Esophagus muscularis mucosa (tissue), 4 donors: ENCODE measurements around the gene ANO6. TPM values are rescaled to one million over a fixed set of nuclear protein-coding genes. Genes with fewer than 3 reads are reported as not detected.
"Not testable (repeated sequence)": the region's sequence is repeated elsewhere in the genome, so short reads cannot be mapped to it uniquely, and the experiment has no call there.

Source experiments
- DNase-seq: peaks from one replicate; pipeline ENCODE4 v3.0.0-alpha.2; 2017; ENCODE audit errors: extremely low spot score
- H3K27ac ChIP-seq, 4 donors: fragments of 200-600 bp; sonication (generic); replicated peaks in 1 of 4; 1 replicate in 3 of 4; 2 replicates in 1 of 4; pipeline ENCODE4 v1.5.1; 2016 to 2019; ENCODE audit warnings: mild to moderate bottlenecking in 1 of 4
- H3K27me3 ChIP-seq, 4 donors: fragments of 200-600 bp; sonication (generic); one replicate each; pipeline versions ENCODE4 v1.5.1 to v1.6.0; 2016 to 2019
- H3K36me3 ChIP-seq, 4 donors: fragments of 200-600 bp; sonication (generic); one replicate each; pipeline ENCODE4 v1.5.1; 2016 to 2019
- H3K4me1 ChIP-seq, 4 donors: fragments of 200-600 bp; sonication (generic); one replicate each; pipeline ENCODE4 v1.5.1; 2016 to 2019
- H3K4me3 ChIP-seq, 4 donors: fragments of 200-600 bp; sonication (generic); 1 replicate in 2 of 4; 2 replicates in 2 of 4; pipeline ENCODE4 v1.5.1; 2016 to 2019; ENCODE audit warnings: mild to moderate bottlenecking in 4 of 4, moderate library complexity in 1 of 4
- H3K9me3 ChIP-seq, 4 donors: fragments of 200-600 bp; sonication (generic); 1 replicate in 3 of 4; 2 replicates in 1 of 4; pipeline ENCODE4 v1.5.1; 2016 to 2019
- EP300 ChIP-seq: sonication (generic); formaldehyde crosslinking; IDR thresholded peaks from one replicate; pipeline ENCODE4 v1.6.1; 2017; ENCODE audit warnings: antibody characterized with exemption
- POLR2A ChIP-seq: fragments of 450-650 bp; IDR thresholded peaks from one replicate; pipeline ENCODE4 v1.6.1; 2017; ENCODE audit warnings: antibody characterized with exemption, moderate library complexity, mild to moderate bottlenecking, low read depth
- POLR2AphosphoS5 ChIP-seq, 2 donors: sonication (generic); formaldehyde crosslinking; IDR thresholded peaks; one replicate each; pipeline ENCODE4 v1.6.1; 2017; ENCODE audit warnings: antibody characterized with exemption in 2 of 2
- WGBS: methylation state at CpG from one replicate; pipeline ENCODE4 v1.1.5; 2018; 5-methylcytosine and 5-hydroxymethylcytosine counted together
- intact Hi-C: fragments of 100-400 bp; cut with DNase I; formaldehyde crosslinking; loops from one replicate; pipeline ENCODE4 v1.15.1; 2023
- total RNA-seq, 4 donors: library from RNA; depleted of rRNA; stranded (reverse); fragments of >200 nt; gene quantifications; one replicate each; pipeline versions ENCODE4 v1.1.0 to v1.2.1, GENCODE V29; 2016
- TF ChIP-seq, protein P1 (sequence below), 3 experiments: fragments of 200-600 bp in 2 of 3; fragments of 450-650 bp in 1 of 3; sonication (generic) in 2 of 3; IDR thresholded peaks; one replicate each; pipeline ENCODE4 v1.5.1; 2017 to 2019; ENCODE audit warnings: antibody characterized with exemption in 3 of 3, mild to moderate bottlenecking in 2 of 3, moderate library complexity in 1 of 3

ANO6 gene
- total RNA-seq, 4 donors from 2014 or later: 141 to 208 (median 166) TPM

DNA sequence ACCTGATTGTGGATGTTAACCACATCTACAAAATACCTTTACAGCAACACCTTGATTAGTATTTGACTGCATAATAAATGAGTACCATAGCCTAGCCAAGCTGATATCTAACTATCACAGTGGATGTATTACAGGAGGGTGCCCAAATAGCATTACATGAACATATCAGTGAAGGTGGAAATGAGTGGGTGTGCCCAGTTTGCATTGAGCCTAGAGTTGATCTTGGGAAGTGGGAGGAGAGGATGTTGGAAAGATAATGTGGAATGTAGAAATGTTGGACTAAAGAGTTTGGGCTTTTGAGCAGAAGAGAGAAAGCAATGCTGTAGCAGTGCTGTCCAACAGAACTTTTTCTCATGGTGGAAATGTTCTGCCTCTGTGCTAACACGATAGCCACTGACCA is 98.9 kb downstream of the ANO6 start:
- TF ChIP-seq, protein P1, sequence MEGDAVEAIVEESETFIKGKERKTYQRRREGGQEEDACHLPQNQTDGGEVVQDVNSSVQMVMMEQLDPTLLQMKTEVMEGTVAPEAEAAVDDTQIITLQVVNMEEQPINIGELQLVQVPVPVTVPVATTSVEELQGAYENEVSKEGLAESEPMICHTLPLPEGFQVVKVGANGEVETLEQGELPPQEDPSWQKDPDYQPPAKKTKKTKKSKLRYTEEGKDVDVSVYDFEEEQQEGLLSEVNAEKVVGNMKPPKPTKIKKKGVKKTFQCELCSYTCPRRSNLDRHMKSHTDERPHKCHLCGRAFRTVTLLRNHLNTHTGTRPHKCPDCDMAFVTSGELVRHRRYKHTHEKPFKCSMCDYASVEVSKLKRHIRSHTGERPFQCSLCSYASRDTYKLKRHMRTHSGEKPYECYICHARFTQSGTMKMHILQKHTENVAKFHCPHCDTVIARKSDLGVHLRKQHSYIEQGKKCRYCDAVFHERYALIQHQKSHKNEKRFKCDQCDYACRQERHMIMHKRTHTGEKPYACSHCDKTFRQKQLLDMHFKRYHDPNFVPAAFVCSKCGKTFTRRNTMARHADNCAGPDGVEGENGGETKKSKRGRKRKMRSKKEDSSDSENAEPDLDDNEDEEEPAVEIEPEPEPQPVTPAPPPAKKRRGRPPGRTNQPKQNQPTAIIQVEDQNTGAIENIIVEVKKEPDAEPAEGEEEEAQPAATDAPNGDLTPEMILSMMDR (IDR thresholded peaks at IDR 0.05): no peak
- TF ChIP-seq EP300: no peak
- TF ChIP-seq POLR2AphosphoS5 (IDR thresholded peaks at IDR 0.05): no peak
- no peak for TF ChIP-seq POLR2A
- H3K4me3 ChIP-seq: no peak overlapping the region
- intact Hi-C loops: no loop called here
- H3K4me1 ChIP-seq: peaks cover 16 to 37% (median 22%) of the 10 kb centered on the region in 4 donors
- peaks cover 0 to 17% (median 7%) of the 10 kb centered on the region in 4 donors for H3K36me3 ChIP-seq
- H3K27ac ChIP-seq: no peak overlapping the region
- 94% methylated on average over 1 of the region's 1 CpG for WGBS
- DNase-seq: no peak
- no peaks in the 10 kb centered on the region for H3K9me3 ChIP-seq
- H3K27me3 ChIP-seq: no peaks in the 10 kb centered on the region

DNA sequence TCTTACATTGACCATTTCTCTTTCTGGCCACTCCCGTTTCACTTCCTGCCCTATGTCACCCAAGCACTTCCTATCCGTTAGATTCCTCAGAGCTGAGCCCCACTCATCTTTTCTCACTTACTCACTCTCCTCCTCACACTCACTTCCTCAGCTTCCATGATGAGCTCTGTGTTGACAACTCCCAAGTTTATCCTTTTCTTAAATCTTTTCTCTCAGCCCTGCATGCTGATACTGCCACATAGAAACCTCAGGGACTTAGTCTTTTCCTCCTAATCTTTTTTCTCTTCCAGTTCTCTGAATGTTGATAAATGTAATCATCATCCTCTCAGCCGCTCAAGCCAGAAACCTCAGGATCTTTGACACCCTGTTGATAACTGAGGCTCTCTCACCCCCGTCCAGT is 99.6 kb downstream of the ANO6 start:
- intact Hi-C loops: no loop called here

DNA sequence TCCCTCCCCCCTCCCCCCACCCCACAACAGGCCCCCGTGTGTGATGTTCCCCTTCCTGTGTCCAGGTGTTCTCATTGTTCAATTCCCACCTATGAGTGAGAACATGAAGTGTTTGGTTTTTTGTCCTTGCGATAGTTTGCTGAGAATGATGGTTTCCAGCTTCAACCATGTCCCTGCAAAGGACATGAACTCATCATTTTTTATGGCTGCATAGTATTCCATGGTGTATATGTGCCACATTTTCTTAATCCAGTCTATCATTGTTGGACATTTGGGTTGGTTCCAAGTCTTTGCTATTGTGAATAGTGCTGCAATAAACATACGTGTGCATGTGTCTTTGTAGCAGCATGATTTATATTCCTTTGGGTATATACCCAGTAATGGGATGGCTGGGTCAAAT is 101.4 kb downstream of the ANO6 start:
- H3K9me3 ChIP-seq, H3K27ac ChIP-seq, intact Hi-C loops, DNase-seq, H3K27me3 ChIP-seq, H3K4me3 ChIP-seq: not testable (repeated sequence)
- 93% methylated on average over 2 of the region's 3 CpGs for WGBS
- Histone ChIP-seq H3K4me1 (peaks cover 3 to 21% (median 8%) of the 10 kb centered on the region in 4 donors), H3K36me3 (peaks cover 0 to 17% (median 7%) of the 10 kb centered on the region in 4 donors)

More for the DNA sequence above, 99.6 kb downstream of the ANO6 start:
- Histone ChIP-seq H3K27ac (no peak overlapping the region), H3K4me1 (peaks cover 10 to 30% (median 15%) of the 10 kb centered on the region in 4 donors), H3K4me3 (no peak overlapping the region), H3K9me3 (no peaks in the 10 kb centered on the region), H3K36me3 (peaks cover 0 to 17% (median 7%) of the 10 kb centered on the region in 4 donors), H3K27me3 (no peaks in the 10 kb centered on the region)
- TF ChIP-seq EP300: no peak
- TF ChIP-seq POLR2AphosphoS5 (IDR thresholded peaks at IDR 0.05): no peak
- TF ChIP-seq POLR2A: no peak
- TF ChIP-seq, protein P1 (IDR thresholded peaks at IDR 0.05): no peak
- WGBS: 92% methylated on average over 4 of the region's 4 CpGs
- no peak for DNase-seq

DNA sequence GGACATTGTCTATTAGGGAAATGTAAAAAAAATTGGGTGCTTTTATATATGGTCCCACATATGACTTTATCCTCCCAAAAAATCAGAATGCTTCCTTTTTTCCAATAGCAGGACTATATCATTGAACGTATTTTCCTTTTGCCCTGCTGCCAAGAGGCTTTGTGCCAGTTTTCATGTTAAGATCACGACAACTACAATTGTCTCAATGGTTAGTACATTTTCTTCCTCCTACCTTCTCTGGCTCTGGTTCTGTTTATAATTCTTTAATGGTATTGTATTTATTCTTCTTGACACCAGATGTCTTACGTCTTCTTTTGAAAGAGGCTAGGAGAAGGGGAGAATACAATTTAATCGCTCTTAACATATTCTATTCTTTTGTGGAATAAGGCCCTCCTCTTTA is 106.9 kb downstream of the ANO6 start:
- 39% methylated on average over 4 of the region's 4 CpGs for WGBS
- no peak for DNase-seq
- Histone ChIP-seq H3K27ac (peak overlapping the region; percentile 58 to 77 (median 76)), H3K4me3 (no peak overlapping the region), H3K36me3 (no peaks in the 10 kb centered on the region), H3K9me3 (no peaks in the 10 kb centered on the region), H3K27me3 (no peaks in the 10 kb centered on the region), H3K4me1 (peaks cover 20 to 54% (median 47%) of the 10 kb centered on the region in 4 donors)
- intact Hi-C loops: no loop called here
- TF ChIP-seq POLR2A (no peak), EP300 (peak; percentile 3), POLR2AphosphoS5 (IDR thresholded peaks at IDR 0.05) (peak in 1 of 2 donors; percentile 64)
- TF ChIP-seq, protein P1 (IDR thresholded peaks at IDR 0.05): no peak

DNA sequence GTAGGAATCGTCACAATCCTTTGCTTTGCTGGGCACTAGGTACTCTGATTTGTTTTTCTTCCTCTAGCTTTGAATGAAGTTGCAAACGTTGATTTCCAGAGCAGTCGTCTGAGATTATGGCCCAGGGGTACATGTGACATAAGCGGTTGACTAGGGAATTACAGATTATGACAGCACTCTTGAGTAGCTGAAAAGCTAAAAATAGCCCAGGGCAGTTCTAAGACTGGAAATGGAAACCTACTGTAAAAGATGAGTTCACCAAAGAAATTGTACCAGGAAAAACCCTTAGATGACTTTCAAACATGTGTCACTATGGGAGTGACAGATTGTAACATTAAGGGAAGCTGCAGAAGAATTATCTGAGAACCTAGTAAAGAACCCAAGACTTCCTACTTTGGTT is 108.5 kb downstream of the ANO6 start:
- no peaks in the 10 kb centered on the region for H3K27me3 ChIP-seq
- H3K36me3 ChIP-seq: no peaks in the 10 kb centered on the region
- H3K9me3 ChIP-seq: no peaks in the 10 kb centered on the region
- 26% methylated on average over 4 of the region's 4 CpGs for WGBS
- TF ChIP-seq POLR2A (no peak), EP300 (no peak), POLR2AphosphoS5 (IDR thresholded peaks at IDR 0.05) (no peak)
- TF ChIP-seq, protein P1 (IDR thresholded peaks at IDR 0.05): no peak
- no peak for DNase-seq
- H3K4me3 ChIP-seq: no peak overlapping the region
- intact Hi-C loops: no loop called here
- H3K4me1 ChIP-seq: peaks cover 23 to 69% (median 61%) of the 10 kb centered on the region in 4 donors
- peak overlapping the region in 3 of 4 donors; percentile 75 to 77 (median 76) for H3K27ac ChIP-seq
